SK-N-MC (cell line): ENCODE data around the gene DMAP1.

Source experiments
- EZH2 ChIP-seq: fragments of 200-600 bp; sonication (generic); IDR thresholded peaks from one replicate; pipeline ENCODE4 v1.6.1; 2017; ENCODE audit warnings: antibody characterized with exemption
- FOXP2 ChIP-seq: optimal IDR thresholded peaks from 2 replicates; pipeline ENCODE3; 2011; ENCODE audit warnings: mild to moderate bottlenecking, moderate library complexity; ENCODE audit not compliant: insufficient read depth; ENCODE audit errors: extremely low read length, control extremely low read depth
- POLR2AphosphoS5 ChIP-seq: IDR thresholded peaks from 2 replicates; pipeline ENCODE4 v1.6.1; 2012; ENCODE audit warnings: mild to moderate bottlenecking, low read depth, low read length, borderline replicate concordance

- TF ChIP-seq EZH2: no peak
- no peak for TF ChIP-seq POLR2AphosphoS5
- no peak for TF ChIP-seq FOXP2
These were observed 8.5 kb downstream of the DMAP1 start for GRCh38 chr1:44221769-44222168.
